Spleen (tissue), 11 donors: ENCODE results near the gene BET1L. TPM values are rescaled to one million over a fixed set of nuclear protein-coding genes. Genes with fewer than 3 reads are reported as not detected.

Experiments used
- DNase-seq: peaks from one replicate; pipeline ENCODE4 v3.0.0-alpha.2; 2020
- H3K27ac ChIP-seq, 8 donors: fragments of 200-600 bp; sonication (generic) in 7 of 8; 1 replicate in 4 of 8; 2 replicates in 4 of 8; pipeline versions ENCODE4 v1.5.0 to v1.8.0; 2016 to 2021; ENCODE audit warnings: inconsistent platforms in 4 of 8, mild to moderate bottlenecking in 4 of 8, moderate library complexity in 1 of 8
- H3K27me3 ChIP-seq, 7 donors: fragments of 200-600 bp; sonication (generic) in 6 of 7; replicated peaks in 1 of 7; 1 replicate in 4 of 7; 2 replicates in 3 of 7; pipeline versions ENCODE4 v1.5.0 to v1.8.0; 2016 to 2021; ENCODE audit warnings: inconsistent platforms in 3 of 7, mild to moderate bottlenecking in 1 of 7
- H3K36me3 ChIP-seq, 6 donors: fragments of 200-600 bp; sonication (generic) in 5 of 6; 1 replicate in 4 of 6; 2 replicates in 2 of 6; pipeline versions ENCODE4 v1.5.0 to v1.8.0; 2016 to 2021; ENCODE audit warnings: inconsistent platforms in 2 of 6
- H3K4me1 ChIP-seq, 6 donors: fragments of 200-600 bp; sonication (generic) in 5 of 6; 1 replicate in 3 of 6; 2 replicates in 3 of 6; pipeline versions ENCODE4 v1.5.0 to v1.8.0; 2016 to 2021; ENCODE audit warnings: inconsistent platforms in 3 of 6
- H3K4me3 ChIP-seq, 8 donors: fragments of 200-600 bp; sonication (generic) in 7 of 8; 1 replicate in 4 of 8; 2 replicates in 4 of 8; pipeline versions ENCODE4 v1.5.0 to v1.8.0; 2016 to 2021; ENCODE audit warnings: inconsistent platforms in 4 of 8, mild to moderate bottlenecking in 4 of 8, moderate library complexity in 2 of 8
- H3K9me3 ChIP-seq, 8 donors: fragments of 200-600 bp; sonication (generic) in 7 of 8; 1 replicate in 4 of 8; 2 replicates in 4 of 8; pipeline versions ENCODE4 v1.5.0 to v1.8.0; 2016 to 2021; ENCODE audit warnings: inconsistent platforms in 4 of 8
- CTCF ChIP-seq, 11 experiments: fragments of 200-600 bp in 7 of 11; fragments of 450-650 bp in 4 of 11; sonication (generic) in 4 of 11; IDR thresholded peaks in 8 of 11; conservative IDR thresholded peaks in 3 of 11; 1 replicate in 7 of 11; 2 replicates in 4 of 11; pipeline versions ENCODE4 v1.4.0 to v1.8.0; 2016 to 2021; ENCODE audit warnings: antibody characterized with exemption in 11 of 11, inconsistent platforms in 4 of 11, mild to moderate bottlenecking in 1 of 11
- POLR2A ChIP-seq, 3 donors: fragments of 450-650 bp; IDR thresholded peaks; one replicate each; pipeline ENCODE4 v1.5.1; 2017; ENCODE audit warnings: antibody characterized with exemption in 3 of 3, mild to moderate bottlenecking in 1 of 3
- POLR2AphosphoS5 ChIP-seq, 3 donors: sonication (generic); formaldehyde crosslinking; IDR thresholded peaks; one replicate each; pipeline ENCODE4 v1.5.1; 2017; ENCODE audit warnings: antibody characterized with exemption in 3 of 3
- WGBS, 5 donors: extraction: QIAGEN DNeasy Blood & Tissue Kit in 3 of 5; methylation state at CpG; one replicate each; pipeline versions ENCODE4 v1.1.5 to v1.1.7; 2013 to 2018; 5-methylcytosine and 5-hydroxymethylcytosine counted together
- intact Hi-C: fragments of 100-400 bp; cut with DNase I; formaldehyde crosslinking; loops from one replicate; pipeline ENCODE4 v1.15.0; 2023; ENCODE audit warnings: low total_unique reads
- polyA plus RNA-seq, 3 donors: library from polyadenylated mRNA; stranded (reverse); fragments of 200-250 nt; gene quantifications; one replicate each; pipeline ENCODE4 v1.2.1, GENCODE V29; 2013
- total RNA-seq, 7 donors: library from RNA; depleted of rRNA in 3 of 7; stranded (reverse); fragments of >200 nt in 3 of 7; fragmentation: NEBNext Ultra II Directional in 4 of 7; extraction: Animal tissue kit (Norgen Biotek cat#: 25700) in 4 of 7; gene quantifications; one replicate each; pipeline versions ENCODE4 v1.1.0 to v1.2.1, GENCODE V29; 2016 to 2021
- donor health status: healthy with polysubstance abuse.
- donor health status: DM: no; HTN: no; CAD: no; lungs with moderate emphysema.
- donor health status: DM: no; HTN: no; CAD: no.
- donor health status: Bipolar disorder and iron deficiency.
- donor health status: healthy.
- donor health status: DM: no; HTN: no; CAD: no.
- donor health status: DM: yes; HTN: yes; CAD: no.

Gene BET1L
- total and polyA plus RNA-seq, 10 donors, result 16.2 to 63.5 (median 44.4) TPM

GRCh38 chr11:216081-216974 lies 9.1 kb upstream of the BET1L start:
- DNase-seq, result no peak
- WGBS, 5 donors, result 91 to 95% (median 93%) methylated on average over 11 of the region's 11 CpGs
- no peak overlapping the region for H3K27ac ChIP-seq

GRCh38 chr11:215581-216037 lies 8.4 kb upstream of the BET1L start:
- H3K27ac ChIP-seq, result no peak overlapping the region
- peaks cover under 1 to 13% (median 8%) of the 10 kb centered on the region in 6 donors for H3K4me1 ChIP-seq
- H3K9me3 ChIP-seq, result no peaks in the 10 kb centered on the region
- intact Hi-C loops, result no loop called here
- DNase-seq, result no peak
- H3K4me3 ChIP-seq, result no peak overlapping the region
- no peaks in the 10 kb centered on the region for H3K27me3 ChIP-seq
- TF ChIP-seq POLR2A (IDR thresholded peaks at IDR 0.05) (no peak), POLR2AphosphoS5 (IDR thresholded peaks at IDR 0.05) (peak in 1 of 3 donors; percentile 41)
- 76 to 85% (median 80%) methylated on average over 4 of the region's 4 CpGs for WGBS, 5 donors
- H3K36me3 ChIP-seq, result peaks cover 0 to 74% (median 61%) of the 10 kb centered on the region in 6 donors

More at GRCh38 chr11:216081-216974, 9.1 kb upstream of the BET1L start:
- TF ChIP-seq POLR2AphosphoS5 (IDR thresholded peaks at IDR 0.05), result no peak
- Histone ChIP-seq H3K4me1 (peaks cover 0 to 6% (median 2%) of the 10 kb centered on the region in 6 donors), H3K9me3 (no peaks in the 10 kb centered on the region), H3K36me3 (peaks cover 0 to 68% (median 54%) of the 10 kb centered on the region in 6 donors), H3K4me3 (no peak overlapping the region), H3K27me3 (no peaks in the 10 kb centered on the region)
- intact Hi-C loops, result no loop called here

- peaks cover 0 to 84% (median 71%) of the 10 kb centered on the region in 6 donors for H3K36me3 ChIP-seq
- no peak for TF ChIP-seq POLR2A (IDR thresholded peaks at IDR 0.05)
- TF ChIP-seq POLR2AphosphoS5 (IDR thresholded peaks at IDR 0.05), result peak in 1 of 3 donors; percentile 10
- H3K4me3 ChIP-seq, result no peak overlapping the region
- WGBS, 5 donors, result 86 to 95% (median 90%) methylated on average over 6 to 7 of the region's 7 CpGs
- H3K4me1 ChIP-seq, result peaks cover 16 to 29% (median 23%) of the 10 kb centered on the region in 6 donors
- intact Hi-C loops, result no loop called here
- no peaks in the 10 kb centered on the region for H3K27me3 ChIP-seq
- DNase-seq, result no peak
- H3K27ac ChIP-seq, result no peak overlapping the region
- H3K9me3 ChIP-seq, result no peaks in the 10 kb centered on the region
Measured at GRCh38 chr11:214083-214482, 6.9 kb upstream of the BET1L start.

GRCh38 chr11:213111-213510 lies 5.9 kb upstream of the BET1L start:
- Histone ChIP-seq H3K9me3 (no peaks in the 10 kb centered on the region), H3K36me3 (peaks cover 0 to 75% (median 68%) of the 10 kb centered on the region in 6 donors), H3K4me1 (peaks cover 16 to 31% (median 24%) of the 10 kb centered on the region in 6 donors), H3K27ac (no peak overlapping the region), H3K4me3 (no peak overlapping the region), H3K27me3 (no peaks in the 10 kb centered on the region)
- intact Hi-C loops, result no loop called here
- 90 to 96% (median 95%) methylated on average over 4 of the region's 4 CpGs for WGBS, 5 donors
- TF ChIP-seq POLR2A (IDR thresholded peaks at IDR 0.05) (no peak), CTCF (IDR thresholded peaks at IDR 0.05 in 8 of 11, conservative IDR thresholded peaks at IDR 0.05 in 3 of 11) (no peak), POLR2AphosphoS5 (IDR thresholded peaks at IDR 0.05) (no peak)
- no peak for DNase-seq

- WGBS, 5 donors, result 91 to 97% (median 94%) methylated on average over 15 to 17 of the region's 17 CpGs
- Histone ChIP-seq H3K36me3 (peaks cover 0 to 75% (median 68%) of the 10 kb centered on the region in 6 donors), H3K27ac (no peak overlapping the region)
Measured at GRCh38 chr11:212150-213100, 5.2 kb upstream of the BET1L start.

More at GRCh38 chr11:212150-213100, 5.2 kb upstream of the BET1L start:
- Histone ChIP-seq H3K27me3 (no peaks in the 10 kb centered on the region), H3K4me3 (no peak overlapping the region), H3K4me1 (peaks cover 16 to 31% (median 24%) of the 10 kb centered on the region in 6 donors), H3K9me3 (no peaks in the 10 kb centered on the region)
- peak in 2 of 3 donors; percentile 5 to 44 for TF ChIP-seq POLR2AphosphoS5 (IDR thresholded peaks at IDR 0.05)
- no peak for TF ChIP-seq POLR2A (IDR thresholded peaks at IDR 0.05)
- intact Hi-C loops, result no loop called here
- DNase-seq, result no peak
